ENCODE results near the gene OAS2.

Gene OAS2

DNA sequence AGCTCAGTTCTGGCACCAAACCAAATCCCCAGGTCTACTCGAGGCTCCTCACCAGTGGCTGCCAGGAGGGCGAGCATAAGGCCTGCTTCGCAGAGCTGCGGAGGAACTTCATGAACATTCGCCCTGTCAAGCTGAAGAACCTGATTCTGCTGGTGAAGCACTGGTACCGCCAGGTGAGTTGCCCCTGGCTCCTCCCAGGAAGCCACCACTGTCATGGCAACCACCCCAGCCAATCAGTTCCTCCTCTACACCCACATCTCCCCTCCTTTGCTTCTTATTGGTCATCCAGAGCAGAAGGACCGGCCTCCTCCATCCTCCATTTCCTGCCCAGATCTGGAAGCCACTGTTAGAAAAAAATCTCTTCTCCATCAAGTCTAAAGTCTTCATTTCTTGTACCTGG is 17.2 kb upstream of the OAS2 start:
- TF ChIP-seq, protein P1, sequence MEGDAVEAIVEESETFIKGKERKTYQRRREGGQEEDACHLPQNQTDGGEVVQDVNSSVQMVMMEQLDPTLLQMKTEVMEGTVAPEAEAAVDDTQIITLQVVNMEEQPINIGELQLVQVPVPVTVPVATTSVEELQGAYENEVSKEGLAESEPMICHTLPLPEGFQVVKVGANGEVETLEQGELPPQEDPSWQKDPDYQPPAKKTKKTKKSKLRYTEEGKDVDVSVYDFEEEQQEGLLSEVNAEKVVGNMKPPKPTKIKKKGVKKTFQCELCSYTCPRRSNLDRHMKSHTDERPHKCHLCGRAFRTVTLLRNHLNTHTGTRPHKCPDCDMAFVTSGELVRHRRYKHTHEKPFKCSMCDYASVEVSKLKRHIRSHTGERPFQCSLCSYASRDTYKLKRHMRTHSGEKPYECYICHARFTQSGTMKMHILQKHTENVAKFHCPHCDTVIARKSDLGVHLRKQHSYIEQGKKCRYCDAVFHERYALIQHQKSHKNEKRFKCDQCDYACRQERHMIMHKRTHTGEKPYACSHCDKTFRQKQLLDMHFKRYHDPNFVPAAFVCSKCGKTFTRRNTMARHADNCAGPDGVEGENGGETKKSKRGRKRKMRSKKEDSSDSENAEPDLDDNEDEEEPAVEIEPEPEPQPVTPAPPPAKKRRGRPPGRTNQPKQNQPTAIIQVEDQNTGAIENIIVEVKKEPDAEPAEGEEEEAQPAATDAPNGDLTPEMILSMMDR (IDR thresholded peaks at IDR 0.05), result no peak
- TF ChIP-seq ZFX (IDR thresholded peaks at IDR 0.05; ENCODE audit: borderline replicate concordance), result no peak
- H3K27ac ChIP-seq, result no peak overlapping the region

DNA sequence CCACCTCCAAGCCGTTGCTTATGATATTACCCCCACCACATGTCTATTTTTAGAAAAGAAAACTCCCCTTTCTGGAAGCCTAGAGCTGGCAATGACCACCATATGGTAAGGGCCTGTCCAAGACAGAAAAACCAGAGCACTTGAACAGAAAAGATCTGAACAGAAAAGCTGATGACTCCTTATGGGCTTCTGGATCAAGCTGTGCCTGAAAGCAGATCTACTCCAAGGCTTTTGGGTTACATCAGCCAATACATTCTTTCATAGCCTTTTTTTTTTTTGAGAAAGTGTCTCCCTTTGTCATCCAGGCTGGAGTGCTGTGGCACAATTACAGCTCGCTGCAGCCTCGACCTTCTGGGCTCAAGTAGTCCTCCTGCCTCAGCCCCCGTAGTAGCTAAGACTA is 16.8 kb upstream of the OAS2 start:
- H3K27ac ChIP-seq, result no peak overlapping the region
- TF ChIP-seq, protein P1 (IDR thresholded peaks at IDR 0.05), result no peak

DNA sequence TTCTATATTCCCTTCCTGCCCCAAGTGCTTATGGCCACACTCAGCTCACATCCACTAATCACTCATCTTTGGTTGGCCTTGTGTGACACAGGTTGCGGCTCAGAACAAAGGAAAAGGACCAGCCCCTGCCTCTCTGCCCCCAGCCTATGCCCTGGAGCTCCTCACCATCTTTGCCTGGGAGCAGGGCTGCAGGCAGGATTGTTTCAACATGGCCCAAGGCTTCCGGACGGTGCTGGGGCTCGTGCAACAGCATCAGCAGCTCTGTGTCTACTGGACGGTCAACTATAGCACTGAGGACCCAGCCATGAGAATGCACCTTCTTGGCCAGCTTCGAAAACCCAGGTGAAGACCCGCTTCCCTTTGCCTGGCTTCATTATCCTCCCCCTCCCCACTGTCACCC is 15.8 kb upstream of the OAS2 start:
- TF ChIP-seq, protein P1 (IDR thresholded peaks at IDR 0.05), result no peak
- no peak for TF ChIP-seq ZFX (IDR thresholded peaks at IDR 0.05; ENCODE audit: borderline replicate concordance)

GRCh38 chr12:112963227-112963861 is 15.0 kb upstream of the OAS2 start:
- no peak for TF ChIP-seq ZFX (IDR thresholded peaks at IDR 0.05; ENCODE audit: borderline replicate concordance)
- H3K27ac ChIP-seq, result no peak overlapping the region

More for the DNA sequence above, 15.8 kb upstream of the OAS2 start:
- H3K27ac ChIP-seq, result no peak overlapping the region

DNA sequence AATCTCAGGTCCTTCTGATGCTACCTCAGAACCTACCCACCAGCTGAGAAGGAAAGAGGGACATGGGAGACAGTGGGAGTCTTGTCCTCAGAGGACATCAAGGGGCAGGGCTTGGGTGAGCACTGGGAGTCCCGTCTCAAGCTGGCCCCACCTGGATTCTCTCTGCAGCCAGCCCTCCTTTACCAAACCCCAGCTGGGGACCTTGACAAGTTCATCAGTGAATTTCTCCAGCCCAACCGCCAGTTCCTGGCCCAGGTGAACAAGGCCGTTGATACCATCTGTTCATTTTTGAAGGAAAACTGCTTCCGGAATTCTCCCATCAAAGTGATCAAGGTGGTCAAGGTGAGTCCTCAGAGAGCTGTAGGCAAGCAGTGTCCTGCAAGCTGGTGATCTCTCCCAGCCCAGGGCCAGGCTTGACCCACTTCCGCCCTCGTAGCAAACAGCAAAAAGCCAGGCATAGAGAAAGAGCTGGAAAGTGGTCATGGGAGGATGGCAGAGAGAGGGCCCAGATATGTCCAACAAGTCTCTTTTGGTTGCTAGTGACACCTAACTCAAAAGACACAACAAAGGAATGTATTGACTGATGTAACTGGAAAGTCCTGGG is 14.2 kb upstream of the OAS2 start:
- H3K27ac ChIP-seq, result no peak overlapping the region
- TF ChIP-seq, protein P1 (IDR thresholded peaks at IDR 0.05), result no peak
- no peak for TF ChIP-seq ZFX (IDR thresholded peaks at IDR 0.05; ENCODE audit: borderline replicate concordance)

DNA sequence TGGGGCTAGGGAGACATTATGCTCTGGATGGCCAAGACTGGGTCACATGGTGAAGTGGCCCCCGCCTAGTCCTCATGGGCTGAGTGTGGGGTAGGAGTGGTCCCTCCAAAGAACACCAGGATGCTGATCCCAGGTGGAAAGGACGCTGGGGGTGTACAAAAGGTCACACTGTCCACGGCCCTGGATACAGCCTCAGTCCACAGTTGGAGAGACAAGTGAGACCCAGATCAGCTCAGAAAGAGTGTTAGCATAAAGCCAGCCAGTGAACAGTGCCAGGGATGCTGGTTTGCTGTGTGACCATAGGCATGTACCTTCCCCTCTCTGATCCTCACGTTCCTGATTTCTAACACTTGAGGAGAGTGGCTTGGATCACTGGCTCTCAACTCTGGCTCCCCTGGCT is 13.4 kb upstream of the OAS2 start:
- H3K27ac ChIP-seq, result no peak overlapping the region
- TF ChIP-seq, protein P1 (IDR thresholded peaks at IDR 0.05), result no peak
- no peak for TF ChIP-seq ZFX (IDR thresholded peaks at IDR 0.05; ENCODE audit: borderline replicate concordance)

- TF ChIP-seq, protein P1 (IDR thresholded peaks at IDR 0.05), result no peak
- TF ChIP-seq ZFX (IDR thresholded peaks at IDR 0.05; ENCODE audit: borderline replicate concordance), result no peak
- H3K27ac ChIP-seq, result no peak overlapping the region
These were observed 12.7 kb upstream of the OAS2 start for GRCh38 chr12:112965643-112966042.

Measured in 22Rv1 (cell line).